CD4-positive, alpha-beta memory T cell (primary cell): ENCODE results near the gene PTPRM. TPM values are rescaled to one million over a fixed set of nuclear protein-coding genes. Genes with fewer than 3 reads are reported as not detected.
"Not testable (repeated sequence)": the region's sequence is repeated elsewhere in the genome, so short reads cannot be mapped to it uniquely, and the experiment has no call there.

Experiments used
- CTCF ChIA-PET: fragments of 350-600 bp; sonication (Branson Sonifier 250); formaldehyde crosslinking; loops from one replicate; lab custom pipeline; 2021; ENCODE audit warnings: inconsistent platforms; ENCODE audit not compliant: partially characterized antibody; lab: Charles Lee
- POLR2A ChIA-PET: fragments of 350-600 bp; sonication (Branson Sonifier 250); formaldehyde crosslinking; loops from one replicate; lab custom pipeline; 2021; ENCODE audit not compliant: partially characterized antibody; lab: Charles Lee
- DNase-seq, 5 donors: peaks; one replicate each; pipeline versions ENCODE4 v3.0.0 to v3.0.0-alpha.2; 2020 to 2022; ENCODE audit warnings: mixed read lengths in 1 of 5
- H3K27ac ChIP-seq: one replicate; pipeline ENCODE4 v1.7.0; 2013; ENCODE audit warnings: low read depth, low read length
- H3K27me3 ChIP-seq: 2 replicates; pipeline ENCODE4 v1.7.0; 2013; ENCODE audit warnings: mild to moderate bottlenecking, low read length, moderate library complexity; ENCODE audit not compliant: insufficient read depth
- H3K36me3 ChIP-seq: 2 replicates; pipeline ENCODE4 v1.7.0; 2013; ENCODE audit warnings: mild to moderate bottlenecking, low read length, moderate library complexity; ENCODE audit not compliant: insufficient read depth
- H3K4me1 ChIP-seq: 2 replicates; pipeline ENCODE4 v1.7.0; 2013; ENCODE audit warnings: mild to moderate bottlenecking, low read length, moderate library complexity; ENCODE audit not compliant: insufficient read depth
- H3K4me3 ChIP-seq, 2 donors: one replicate each; pipeline ENCODE4 v1.7.0; 2013; ENCODE audit warnings: low read length in 2 of 2, mild to moderate bottlenecking in 1 of 2
- H3K9me3 ChIP-seq, 2 donors: one replicate each; pipeline ENCODE4 v1.7.0; 2013; ENCODE audit warnings: low read length in 2 of 2, control low read depth in 1 of 2; ENCODE audit not compliant: control insufficient read depth in 1 of 2
- H3K27ac Mint-ChIP-seq, 7 donors: one replicate each; pipeline ENCODE4 v1.8.0; 2020 to 2021; ENCODE audit warnings: mixed read lengths in 7 of 7, mild to moderate bottlenecking in 6 of 7, inconsistent platforms in 3 of 7, moderate library complexity in 3 of 7
- H3K27me3 Mint-ChIP-seq, 2 donors: one replicate each; pipeline ENCODE4 v1.8.0; 2020 to 2021; ENCODE audit warnings: mixed read lengths in 2 of 2
- H3K36me3 Mint-ChIP-seq, 2 donors: one replicate each; pipeline ENCODE4 v1.8.0; 2020 to 2021; ENCODE audit warnings: mixed read lengths in 2 of 2, inconsistent platforms in 1 of 2, mild to moderate bottlenecking in 1 of 2
- H3K4me1 Mint-ChIP-seq, 4 donors: one replicate each; pipeline ENCODE4 v1.8.0; 2020 to 2021; ENCODE audit warnings: mixed read lengths in 4 of 4, mild to moderate bottlenecking in 1 of 4
- H3K4me3 Mint-ChIP-seq, 8 donors: one replicate each; pipeline ENCODE4 v1.8.0; 2020 to 2021; ENCODE audit warnings: mixed read lengths in 8 of 8, mild to moderate bottlenecking in 7 of 8, moderate library complexity in 6 of 8, inconsistent platforms in 3 of 8
- H3K9me3 Mint-ChIP-seq, 8 donors: one replicate each; pipeline ENCODE4 v1.8.0; 2020 to 2021; ENCODE audit warnings: mixed read lengths in 8 of 8, mild to moderate bottlenecking in 5 of 8, inconsistent platforms in 3 of 8, moderate library complexity in 1 of 8
- intact Hi-C: fragments of 100-400 bp; cut with micrococcal nuclease; formaldehyde crosslinking; loops from one replicate; pipeline ENCODE4 v1.15.1; 2023
- polyA plus RNA-seq, 2 donors: library from polyadenylated mRNA; unstranded; fragments of 300-500 nt; fragmentation: Illumina TruSeq; gene quantifications; one replicate each; pipeline ENCODE4 v1.2.3, GENCODE V29; 2021
- total RNA-seq, 2 experiments: library from RNA; stranded (reverse); gene quantifications; one replicate each; pipeline ENCODE4 v1.2.3, GENCODE V29; 2021

PTPRM gene
- total and polyA plus RNA-seq, 4 experiments from 2014 or later: 6.7 to 20.1 (median 12.9) TPM

GRCh38 chr18:8439055-8439454 is 871.9 kb downstream of the PTPRM start:
- Mint-ChIP-seq H3K4me1 (peaks cover 0 to 2% (median 0%) of the 10 kb centered on the region in 4 donors), H3K9me3 (peaks cover 2 to 17% (median 9%) of the 10 kb centered on the region in 8 donors), H3K36me3 (no peaks in the 10 kb centered on the region), H3K27me3 (peaks cover 0 to 1% of the 10 kb centered on the region in 2 donors), H3K4me3 (no peak overlapping the region), H3K27ac (no peak overlapping the region)
- H3K9me3 ChIP-seq: no peaks in the 10 kb centered on the region
- POLR2A ChIA-PET: no interaction called here
- no peak overlapping the region for H3K4me3 ChIP-seq
- H3K4me1 ChIP-seq: no peaks in the 10 kb centered on the region
- no peaks in the 10 kb centered on the region for H3K36me3 ChIP-seq
- intact Hi-C loops: no loop called here
- H3K27ac ChIP-seq: no peak overlapping the region
- DNase-seq: no peak
- CTCF ChIA-PET: interaction anchor here (1.3 kb wide), 1 partner anchor 10 kb away, joined by 3 read pairs; no protein-coding TSS in a partner anchor
- no peaks in the 10 kb centered on the region for H3K27me3 ChIP-seq

- peaks cover 2 to 4% of the 10 kb centered on the region in 2 donors for H3K27me3 Mint-ChIP-seq
- ChIA-PET CTCF (no interaction called here), POLR2A (no interaction called here)
- no peak overlapping the region for H3K27ac Mint-ChIP-seq
- intact Hi-C loops: no loop called here
- Histone ChIP-seq H3K4me1 (no peaks in the 10 kb centered on the region), H3K27me3 (no peaks in the 10 kb centered on the region), H3K36me3 (no peaks in the 10 kb centered on the region), H3K4me3 (no peak overlapping the region), H3K9me3 (no peaks in the 10 kb centered on the region), H3K27ac (no peak overlapping the region)
- no peak for DNase-seq
- H3K4me3 Mint-ChIP-seq: no peak overlapping the region
- H3K36me3 Mint-ChIP-seq: no peaks in the 10 kb centered on the region
- H3K9me3 Mint-ChIP-seq: peaks cover 2 to 17% (median 10%) of the 10 kb centered on the region in 8 donors
- no peaks in the 10 kb centered on the region for H3K4me1 Mint-ChIP-seq
Observed at GRCh38 chr18:8443505-8443904, 876.4 kb downstream of the PTPRM start.

- H3K36me3 ChIP-seq, H3K36me3 Mint-ChIP-seq, H3K27me3 ChIP-seq, intact Hi-C loops, H3K4me3 Mint-ChIP-seq, H3K9me3 ChIP-seq, H3K4me1 Mint-ChIP-seq, DNase-seq, POLR2A ChIA-PET, H3K9me3 Mint-ChIP-seq, H3K4me1 ChIP-seq, H3K27ac Mint-ChIP-seq, H3K27ac ChIP-seq, H3K27me3 Mint-ChIP-seq, H3K4me3 ChIP-seq, CTCF ChIA-PET: not testable (repeated sequence)
Observed at GRCh38 chr18:8446936-8447335, 879.8 kb downstream of the PTPRM start.

- Histone ChIP-seq H3K4me3 (no peak overlapping the region), H3K4me1 (no peaks in the 10 kb centered on the region), H3K27me3 (no peaks in the 10 kb centered on the region), H3K36me3 (no peaks in the 10 kb centered on the region), H3K27ac (no peak overlapping the region), H3K9me3 (no peaks in the 10 kb centered on the region)
- intact Hi-C loops: no loop called here
- POLR2A ChIA-PET: no interaction called here
- H3K27ac Mint-ChIP-seq: no peak overlapping the region
- peaks cover 0 to 2% (median 0%) of the 10 kb centered on the region in 8 donors for H3K9me3 Mint-ChIP-seq
- no peak overlapping the region for H3K4me3 Mint-ChIP-seq
- peaks cover 6% of the 10 kb centered on the region in 2 donors for H3K27me3 Mint-ChIP-seq
- DNase-seq: no peak
- H3K36me3 Mint-ChIP-seq: no peaks in the 10 kb centered on the region
- no peaks in the 10 kb centered on the region for H3K4me1 Mint-ChIP-seq
- CTCF ChIA-PET: interaction anchor here (1.7 kb wide), 1 partner anchor 9 kb away, joined by 3 read pairs; no protein-coding TSS in a partner anchor
Observed at GRCh38 chr18:8448130-8448529, 881.0 kb downstream of the PTPRM start.

GRCh38 chr18:8450013-8450412 is 882.9 kb downstream of the PTPRM start:
- no peaks in the 10 kb centered on the region for H3K9me3 ChIP-seq
- CTCF ChIA-PET: no interaction called here
- intact Hi-C loops: no loop called here
- H3K9me3 Mint-ChIP-seq: peaks cover 0 to 3% (median 0%) of the 10 kb centered on the region in 8 donors
- H3K4me3 ChIP-seq: no peak overlapping the region
- POLR2A ChIA-PET: no interaction called here
- no peaks in the 10 kb centered on the region for H3K4me1 Mint-ChIP-seq
- H3K27me3 Mint-ChIP-seq: peaks cover 6 to 8% of the 10 kb centered on the region in 2 donors
- H3K36me3 ChIP-seq: no peaks in the 10 kb centered on the region
- H3K27ac Mint-ChIP-seq: no peak overlapping the region
- no peaks in the 10 kb centered on the region for H3K27me3 ChIP-seq
- H3K4me1 ChIP-seq: no peaks in the 10 kb centered on the region
- no peak overlapping the region for H3K4me3 Mint-ChIP-seq
- no peak overlapping the region for H3K27ac ChIP-seq
- H3K36me3 Mint-ChIP-seq: no peaks in the 10 kb centered on the region
- DNase-seq: no peak

- Mint-ChIP-seq H3K4me1 (no peaks in the 10 kb centered on the region), H3K36me3 (no peaks in the 10 kb centered on the region), H3K9me3 (peaks cover 0 to 3% (median 0%) of the 10 kb centered on the region in 8 donors), H3K4me3 (no peak overlapping the region), H3K27ac (no peak overlapping the region), H3K27me3 (peaks cover 6 to 8% of the 10 kb centered on the region in 2 donors)
- H3K27me3 ChIP-seq: no peaks in the 10 kb centered on the region
- H3K9me3 ChIP-seq: no peaks in the 10 kb centered on the region
- no peaks in the 10 kb centered on the region for H3K36me3 ChIP-seq
- ChIA-PET POLR2A (no interaction called here), CTCF (interaction anchor here (1.1 kb wide), 1 partner anchor 10 kb away, joined by 4 read pairs; no protein-coding TSS in a partner anchor)
- no peak overlapping the region for H3K27ac ChIP-seq
- intact Hi-C loops: no loop called here
- DNase-seq: no peak
- H3K4me3 ChIP-seq: no peak overlapping the region
- H3K4me1 ChIP-seq: no peaks in the 10 kb centered on the region
Observed at GRCh38 chr18:8450898-8451665, 884.0 kb downstream of the PTPRM start.

- Histone ChIP-seq H3K27ac (no peak overlapping the region), H3K36me3 (no peaks in the 10 kb centered on the region), H3K9me3 (no peaks in the 10 kb centered on the region), H3K4me3 (no peak overlapping the region), H3K4me1 (no peaks in the 10 kb centered on the region), H3K27me3 (no peaks in the 10 kb centered on the region)
- POLR2A ChIA-PET: no interaction called here
- no peak overlapping the region for H3K27ac Mint-ChIP-seq
- H3K27me3 Mint-ChIP-seq: peaks cover 4 to 5% of the 10 kb centered on the region in 2 donors
- peaks cover 0 to 2% (median 0%) of the 10 kb centered on the region in 8 donors for H3K9me3 Mint-ChIP-seq
- no peak overlapping the region for H3K4me3 Mint-ChIP-seq
- intact Hi-C loops: no loop called here
- no peaks in the 10 kb centered on the region for H3K36me3 Mint-ChIP-seq
- CTCF ChIA-PET: no interaction called here
- H3K4me1 Mint-ChIP-seq: no peaks in the 10 kb centered on the region
- DNase-seq: no peak
Observed at GRCh38 chr18:8453528-8453927, 886.4 kb downstream of the PTPRM start.
